SH-SY5Y (cell line): ENCODE results near the gene NFATC2.

Experiments used
- GATA2 ChIP-seq: IDR thresholded peaks from 2 replicates; pipeline ENCODE4 v1.6.1; 2011; ENCODE audit warnings: mild to moderate bottlenecking, low read depth, low read length
- GATA3 ChIP-seq: IDR thresholded peaks from 2 replicates; pipeline ENCODE4 v1.6.1; 2011; ENCODE audit warnings: low read depth, mild to moderate bottlenecking, low read length, moderate library complexity

NFATC2 gene

GRCh38 chr20:51446656-51447055 is 95.9 kb downstream of the NFATC2 start:
- TF ChIP-seq GATA2 = no peak
- no peak for TF ChIP-seq GATA3

- TF ChIP-seq GATA2 = no peak
- TF ChIP-seq GATA3 = no peak
Measured at GRCh38 chr20:51446230-51446629, 96.3 kb downstream of the NFATC2 start.

GRCh38 chr20:51445591-51445990 is 96.9 kb downstream of the NFATC2 start:
- TF ChIP-seq GATA2 = no peak
- no peak for TF ChIP-seq GATA3

- TF ChIP-seq GATA2 (no peak), GATA3 (no peak)
Measured at GRCh38 chr20:51444922-51445438, 97.5 kb downstream of the NFATC2 start.

GRCh38 chr20:51444467-51444866 is 98.1 kb downstream of the NFATC2 start:
- TF ChIP-seq GATA3 (no peak), GATA2 (no peak)

- no peak for TF ChIP-seq GATA2
- TF ChIP-seq GATA3 = no peak
Measured at GRCh38 chr20:51442602-51443001, 99.9 kb downstream of the NFATC2 start.

GRCh38 chr20:51440589-51440988 is 101.9 kb downstream of the NFATC2 start:
- TF ChIP-seq GATA2 = no peak

- TF ChIP-seq GATA3 = no peak
- TF ChIP-seq GATA2 = no peak
Measured at GRCh38 chr20:51439160-51439689, 103.3 kb downstream of the NFATC2 start.

GRCh38 chr20:51438136-51438535 is 104.4 kb downstream of the NFATC2 start:
- TF ChIP-seq GATA3 (no peak), GATA2 (no peak)

GRCh38 chr20:51437182-51437924 is 105.2 kb downstream of the NFATC2 start:
- TF ChIP-seq GATA2 (no peak), GATA3 (no peak)

- TF ChIP-seq GATA2 (no peak), GATA3 (no peak)
Measured at GRCh38 chr20:51434580-51435247, 107.8 kb downstream of the NFATC2 start.

- no peak for TF ChIP-seq GATA3
- no peak for TF ChIP-seq GATA2
Measured at GRCh38 chr20:51434026-51434425, 108.5 kb downstream of the NFATC2 start.

- no peak for TF ChIP-seq GATA3
- TF ChIP-seq GATA2 = no peak
Measured at GRCh38 chr20:51432875-51433274, 109.6 kb downstream of the NFATC2 start.

GRCh38 chr20:51432251-51432784 is 110.2 kb downstream of the NFATC2 start:
- TF ChIP-seq GATA3 = no peak
- no peak for TF ChIP-seq GATA2
